ENCODE data around the gene CYB561D1. TPM values are rescaled to one million over a fixed set of nuclear protein-coding genes. Genes with fewer than 3 reads are reported as not detected.

Gene CYB561D1
- total RNA-seq, 2 experiments from 2014 or later: 7.1 to 8.7 TPM

DNA sequence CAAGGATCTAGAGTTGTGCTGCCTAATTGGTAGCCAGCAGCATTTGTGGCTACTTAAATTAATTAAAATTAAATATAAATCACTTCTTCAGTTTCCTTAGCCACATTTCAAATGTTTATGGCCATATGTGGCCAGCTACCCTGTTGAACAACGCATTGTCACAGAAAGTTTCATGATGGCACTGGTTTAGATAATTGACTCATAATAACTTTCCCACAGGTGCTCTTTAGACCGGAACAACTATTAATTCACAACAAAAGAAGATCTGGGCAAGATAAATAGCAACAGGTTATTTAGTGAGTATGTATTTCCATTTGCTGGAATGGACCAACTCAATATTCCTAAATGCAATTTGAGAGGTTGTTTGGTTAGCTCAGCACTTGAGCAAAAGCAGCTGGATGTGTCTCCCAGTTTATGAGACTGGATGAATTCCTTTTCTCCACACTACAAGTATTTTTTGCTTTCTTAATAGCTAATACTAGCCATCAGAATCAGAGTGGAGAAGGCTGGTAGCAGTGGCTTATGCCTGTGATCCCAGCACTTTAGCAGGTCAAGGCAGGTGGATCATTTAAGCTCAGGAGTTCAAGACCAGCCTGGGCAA lies 19.3 kb downstream of the CYB561D1 start:
- ChIA-PET CTCF (interaction anchor here (0.8 to 26.9 kb wide), 4 partner anchors 14 to 413 kb away, joined by 3 to 864 read pairs (median 178); partner anchors contain the start of genes CYB561D1 and GPR61), POLR2A (no interaction called here)
- Mint-ChIP-seq H3K4me1 (peaks cover 29% of the 10 kb centered on the region), H3K9me3 (ENCODE audit: low read depth) (no peaks in the 10 kb centered on the region), H3K36me3 (ENCODE audit: low read depth) (peaks cover 5% of the 10 kb centered on the region), H3K27ac (no peak overlapping the region), H3K4me3 (no peak overlapping the region), H3K27me3 (no peaks in the 10 kb centered on the region)
- no peak for ATAC-seq
- no peak for DNase-seq
- intact Hi-C loops (cut with DNase I, micrococcal nuclease): no loop called here

DNA sequence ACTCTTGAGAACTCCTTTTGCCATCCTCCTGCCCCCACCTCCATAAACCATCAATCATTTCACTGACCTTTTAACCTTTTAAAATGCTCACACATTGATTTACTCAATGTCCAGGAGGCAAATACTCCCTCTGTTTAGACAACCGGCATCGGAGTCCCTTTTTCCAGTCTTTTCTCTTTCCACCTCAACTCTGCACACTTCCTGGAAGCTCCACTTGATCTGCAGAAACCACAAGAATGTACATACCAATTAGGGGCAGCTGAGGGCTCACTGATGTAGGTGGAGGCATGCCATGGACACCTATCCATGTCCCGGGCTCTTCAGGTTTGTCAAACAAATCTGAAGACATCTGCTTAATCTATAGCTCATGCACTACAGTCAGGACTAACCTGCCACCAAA lies 21.0 kb downstream of the CYB561D1 start:
- POLR2A ChIA-PET: no interaction called here
- H3K9me3 Mint-ChIP-seq (ENCODE audit: low read depth): no peaks in the 10 kb centered on the region
- CTCF ChIA-PET: interaction anchor here (0.5 to 21.0 kb wide), 7 partner anchors 10 to 71 kb away, joined by 3 to 354 read pairs (median 5); partner anchors contain the start of genes ATXN7L2 and CYB561D1
- H3K27ac Mint-ChIP-seq: no peak overlapping the region
- H3K4me1 Mint-ChIP-seq: peaks cover 17% of the 10 kb centered on the region
- DNase-seq: no peak
- no peaks in the 10 kb centered on the region for H3K27me3 Mint-ChIP-seq
- no peak for ATAC-seq
- no peaks in the 10 kb centered on the region for H3K36me3 Mint-ChIP-seq (ENCODE audit: low read depth)
- H3K4me3 Mint-ChIP-seq: no peak overlapping the region
- intact Hi-C loops (cut with DNase I, micrococcal nuclease): no loop called here

DNA sequence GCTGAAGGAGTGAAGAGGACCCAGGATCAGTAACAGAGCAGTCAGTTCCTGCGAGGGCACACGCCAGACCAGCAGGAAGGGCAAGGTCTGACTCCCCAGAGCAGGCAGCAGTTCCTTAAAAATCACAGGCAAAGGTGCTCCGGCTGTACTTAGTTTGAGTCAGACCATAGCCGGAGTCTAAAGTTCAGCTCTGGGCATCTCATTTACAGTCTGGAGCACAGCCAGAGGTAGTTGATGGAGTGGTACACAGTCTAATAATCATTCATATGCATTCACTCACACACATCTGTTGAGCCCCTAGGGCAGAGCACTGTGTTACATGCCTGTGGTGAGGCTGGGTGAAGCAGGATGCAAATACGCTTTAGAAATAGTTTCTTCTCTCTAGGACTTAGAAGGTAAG lies 23.0 kb downstream of the CYB561D1 start:
- Mint-ChIP-seq H3K27ac (no peak overlapping the region), H3K36me3 (ENCODE audit: low read depth) (no peaks in the 10 kb centered on the region), H3K27me3 (no peaks in the 10 kb centered on the region), H3K4me3 (no peak overlapping the region), H3K4me1 (no peaks in the 10 kb centered on the region), H3K9me3 (ENCODE audit: low read depth) (no peaks in the 10 kb centered on the region)
- intact Hi-C loops (cut with DNase I, micrococcal nuclease): no loop called here
- POLR2A ChIA-PET: interaction anchor here (0.6 kb wide), 2 partner anchors 14 to 243 kb away, joined by 3 read pairs; no protein-coding TSS in a partner anchor
- DNase-seq (no peak), ATAC-seq (no peak)
- CTCF ChIA-PET: interaction anchor here (1.0 to 21.0 kb wide), 3 partner anchors 9 to 18 kb away, joined by 3 to 354 read pairs (median 29); partner anchors contain the start of gene CYB561D1

DNA sequence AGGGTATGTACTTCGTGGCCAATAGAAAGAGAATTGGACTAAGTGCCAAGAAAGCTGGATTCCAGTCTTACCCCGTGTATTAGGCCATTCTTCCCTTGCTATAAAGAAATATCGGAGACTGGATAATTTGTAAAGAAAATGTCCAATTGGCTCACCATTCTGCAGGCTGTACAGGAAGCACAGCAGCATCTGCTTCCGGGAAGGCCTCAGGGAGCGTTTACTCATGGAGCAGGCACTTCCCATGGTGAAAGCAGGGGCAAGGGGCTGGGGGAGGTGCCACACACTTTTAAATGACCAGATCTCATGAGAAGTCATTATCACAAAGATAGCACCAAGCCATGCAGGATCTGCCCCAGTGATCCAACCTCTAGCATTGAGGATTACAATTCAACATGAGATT lies 23.4 kb downstream of the CYB561D1 start:
- no peak overlapping the region for H3K27ac Mint-ChIP-seq
- ChIA-PET CTCF (interaction anchor here (0.8 to 21.0 kb wide), 3 partner anchors 13 to 18 kb away, joined by 3 to 354 read pairs (median 24); partner anchors contain the start of gene CYB561D1), POLR2A (no interaction called here)
- H3K4me3 Mint-ChIP-seq: no peak overlapping the region
- H3K27me3 Mint-ChIP-seq: no peaks in the 10 kb centered on the region
- intact Hi-C loops (cut with DNase I, micrococcal nuclease): no loop called here
- DNase-seq (no peak), ATAC-seq (no peak)
- H3K4me1 Mint-ChIP-seq: no peaks in the 10 kb centered on the region
- H3K9me3 Mint-ChIP-seq (ENCODE audit: low read depth): no peaks in the 10 kb centered on the region
- no peaks in the 10 kb centered on the region for H3K36me3 Mint-ChIP-seq (ENCODE audit: low read depth)

DNA sequence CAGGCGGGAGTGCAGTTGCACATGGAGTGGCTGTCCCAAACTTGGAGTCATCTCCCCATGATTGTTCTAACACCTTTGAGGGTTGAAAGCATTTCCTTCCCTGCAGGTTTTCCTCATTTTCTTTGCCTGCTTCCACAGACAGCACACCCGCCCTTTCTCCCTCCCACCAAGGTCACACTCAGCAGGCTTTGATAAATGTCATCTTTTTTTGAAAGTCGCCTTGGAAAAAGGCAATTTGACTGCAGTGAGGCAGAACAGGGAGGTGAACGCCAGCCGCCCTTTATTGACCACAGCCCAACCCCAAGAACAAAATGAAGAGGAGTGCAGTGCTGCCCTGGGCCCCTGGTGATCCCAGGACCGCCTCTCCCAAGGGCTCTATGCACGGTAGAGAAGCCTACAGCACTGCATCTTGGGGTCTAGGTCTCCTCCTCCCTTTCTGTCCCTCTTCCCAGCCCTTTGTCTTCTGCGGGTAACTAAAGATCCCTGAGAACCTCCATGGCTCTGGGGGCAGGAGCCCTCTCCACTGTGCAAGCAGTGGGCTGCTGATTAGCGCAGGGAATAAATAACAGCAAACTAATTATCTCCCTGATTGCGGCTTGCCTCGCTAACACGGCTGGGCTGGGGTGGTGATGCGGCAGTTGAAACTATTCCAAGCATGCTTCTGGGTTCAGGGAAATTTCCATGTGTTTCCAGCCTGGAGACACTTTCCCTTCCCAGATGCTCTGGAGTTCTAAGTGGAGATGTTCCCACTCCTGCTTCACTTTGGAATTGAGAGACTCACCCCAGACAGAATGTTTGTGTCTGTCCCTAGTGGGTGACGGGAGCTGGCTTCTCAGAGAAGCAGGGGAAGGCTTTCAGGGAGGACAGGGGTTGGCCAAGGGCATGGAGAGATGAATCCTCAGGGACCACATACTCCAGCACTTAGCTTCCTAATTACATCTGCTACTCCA lies 27.4 kb downstream of the CYB561D1 start:
- no peaks in the 10 kb centered on the region for H3K27me3 Mint-ChIP-seq
- ChIA-PET POLR2A (no interaction called here), CTCF (interaction anchor here (0.5 to 21.9 kb wide), 6 partner anchors 9 to 61 kb away, joined by 3 to 864 read pairs (median 6); partner anchors contain the start of genes AMIGO1 and CYB561D1)
- ATAC-seq (no peak), DNase-seq (no peak)
- H3K36me3 Mint-ChIP-seq (ENCODE audit: low read depth): no peaks in the 10 kb centered on the region
- no peaks in the 10 kb centered on the region for H3K9me3 Mint-ChIP-seq (ENCODE audit: low read depth)
- H3K4me1 Mint-ChIP-seq: no peaks in the 10 kb centered on the region
- intact Hi-C loops (cut with DNase I, micrococcal nuclease): no loop called here
- no peak overlapping the region for H3K27ac Mint-ChIP-seq
- no peak overlapping the region for H3K4me3 Mint-ChIP-seq

DNA sequence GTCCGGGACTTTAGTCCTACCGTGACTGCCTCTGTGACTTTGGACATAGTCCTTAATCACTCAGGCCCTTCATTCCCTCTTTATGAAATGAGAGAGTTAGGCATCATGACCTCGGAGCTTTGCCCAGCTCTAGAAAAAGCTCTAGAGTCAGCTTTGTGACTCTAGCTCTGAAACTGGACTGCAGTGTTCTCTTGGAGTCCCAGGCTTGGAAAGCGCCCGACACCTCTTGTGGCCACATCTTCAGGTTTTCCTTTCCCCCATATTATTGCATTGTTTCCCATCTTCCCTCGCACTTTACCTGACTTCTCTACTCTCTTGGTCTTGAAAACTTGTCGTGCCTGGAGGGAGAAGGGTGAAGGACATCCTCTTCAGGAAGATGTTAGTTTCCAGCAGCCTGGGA lies 28.1 kb downstream of the CYB561D1 start:
- Mint-ChIP-seq H3K9me3 (ENCODE audit: low read depth) (no peaks in the 10 kb centered on the region), H3K4me3 (no peak overlapping the region), H3K4me1 (no peaks in the 10 kb centered on the region), H3K36me3 (ENCODE audit: low read depth) (no peaks in the 10 kb centered on the region), H3K27me3 (no peaks in the 10 kb centered on the region), H3K27ac (no peak overlapping the region)
- ChIA-PET CTCF (interaction anchor here (0.9 to 21.9 kb wide), 3 partner anchors 8 to 21 kb away, joined by 4 to 864 read pairs (median 7); partner anchors contain the start of genes AMIGO1 and CYB561D1), POLR2A (no interaction called here)
- intact Hi-C loops (cut with DNase I, micrococcal nuclease): no loop called here
- no peak for ATAC-seq
- DNase-seq: no peak

DNA sequence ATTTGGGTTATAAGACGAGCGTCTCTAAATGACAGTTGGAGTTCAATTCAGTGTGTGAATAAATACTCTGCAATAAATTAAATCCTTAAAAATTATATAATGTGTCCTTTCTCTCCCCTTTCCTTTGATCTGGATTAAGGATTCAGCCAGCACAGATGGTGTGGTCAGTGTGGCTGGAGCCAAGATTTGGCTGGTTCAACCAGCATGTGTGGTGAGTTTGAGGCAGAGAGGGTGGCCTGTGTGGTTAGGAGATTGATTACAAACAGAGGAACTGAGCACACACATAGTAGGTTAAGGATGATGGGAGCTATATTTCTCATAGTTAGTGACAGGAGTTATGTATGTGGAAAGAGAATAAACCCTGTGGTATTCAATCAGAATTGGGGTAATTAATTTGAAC lies 29.8 kb downstream of the CYB561D1 start:
- Mint-ChIP-seq H3K27me3 (no peaks in the 10 kb centered on the region), H3K36me3 (ENCODE audit: low read depth) (no peaks in the 10 kb centered on the region), H3K27ac (no peak overlapping the region), H3K9me3 (ENCODE audit: low read depth) (no peaks in the 10 kb centered on the region), H3K4me3 (no peak overlapping the region), H3K4me1 (no peaks in the 10 kb centered on the region)
- CTCF ChIA-PET: interaction anchor here (1.1 to 21.9 kb wide), 3 partner anchors 9 to 124 kb away, joined by 3 to 864 read pairs (median 12); partner anchors contain the start of genes AMIGO1 and CYB561D1
- intact Hi-C loops (cut with DNase I, micrococcal nuclease): no loop called here
- no peak for ATAC-seq
- POLR2A ChIA-PET: no interaction called here
- DNase-seq: no peak

DNA sequence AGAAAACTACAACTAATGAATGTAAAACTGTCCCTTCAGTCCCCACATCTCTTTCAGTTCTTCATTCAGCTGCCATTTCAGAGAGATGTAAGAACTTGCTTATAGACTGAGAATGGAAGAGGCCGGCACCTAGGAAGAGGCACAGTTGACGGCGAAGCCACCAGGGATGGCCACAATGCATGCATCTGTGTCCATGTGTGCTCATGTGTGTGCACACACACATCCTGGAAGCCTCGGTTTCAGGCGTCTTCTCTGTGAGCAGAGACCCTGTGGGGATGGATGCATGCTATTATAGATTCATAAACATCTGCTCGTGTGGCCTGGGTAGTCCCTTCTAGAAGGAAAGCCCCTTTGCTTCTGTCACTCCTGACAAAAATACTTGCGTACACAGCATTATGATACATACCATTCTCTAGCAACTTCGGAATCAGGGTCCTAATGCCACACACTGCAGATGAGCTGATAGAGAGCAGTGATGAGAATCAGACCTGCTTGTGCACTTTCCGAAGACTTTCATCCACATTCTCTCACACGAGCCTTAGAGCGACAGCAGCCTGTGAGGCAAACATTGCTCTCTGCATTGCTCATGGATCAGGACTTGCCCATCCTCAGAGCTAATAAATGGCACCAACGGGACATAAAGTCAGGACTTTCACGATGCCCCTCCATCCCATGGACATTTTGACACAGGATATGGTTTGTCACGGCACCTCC lies 33.4 kb downstream of the CYB561D1 start:
- DNase-seq: no peak
- Mint-ChIP-seq H3K9me3 (ENCODE audit: low read depth) (no peaks in the 10 kb centered on the region), H3K27ac (no peak overlapping the region), H3K27me3 (no peaks in the 10 kb centered on the region), H3K36me3 (ENCODE audit: low read depth) (no peaks in the 10 kb centered on the region), H3K4me3 (no peak overlapping the region), H3K4me1 (peaks cover 16% of the 10 kb centered on the region)
- ATAC-seq: no peak
- POLR2A ChIA-PET: no interaction called here
- intact Hi-C loops (cut with DNase I, micrococcal nuclease): no loop called here
- CTCF ChIA-PET: interaction anchor here (0.6 to 21.9 kb wide), 3 partner anchors 12 to 26 kb away, joined by 3 to 864 read pairs (median 4); partner anchors contain the start of genes AMIGO1 and CYB561D1

DNA sequence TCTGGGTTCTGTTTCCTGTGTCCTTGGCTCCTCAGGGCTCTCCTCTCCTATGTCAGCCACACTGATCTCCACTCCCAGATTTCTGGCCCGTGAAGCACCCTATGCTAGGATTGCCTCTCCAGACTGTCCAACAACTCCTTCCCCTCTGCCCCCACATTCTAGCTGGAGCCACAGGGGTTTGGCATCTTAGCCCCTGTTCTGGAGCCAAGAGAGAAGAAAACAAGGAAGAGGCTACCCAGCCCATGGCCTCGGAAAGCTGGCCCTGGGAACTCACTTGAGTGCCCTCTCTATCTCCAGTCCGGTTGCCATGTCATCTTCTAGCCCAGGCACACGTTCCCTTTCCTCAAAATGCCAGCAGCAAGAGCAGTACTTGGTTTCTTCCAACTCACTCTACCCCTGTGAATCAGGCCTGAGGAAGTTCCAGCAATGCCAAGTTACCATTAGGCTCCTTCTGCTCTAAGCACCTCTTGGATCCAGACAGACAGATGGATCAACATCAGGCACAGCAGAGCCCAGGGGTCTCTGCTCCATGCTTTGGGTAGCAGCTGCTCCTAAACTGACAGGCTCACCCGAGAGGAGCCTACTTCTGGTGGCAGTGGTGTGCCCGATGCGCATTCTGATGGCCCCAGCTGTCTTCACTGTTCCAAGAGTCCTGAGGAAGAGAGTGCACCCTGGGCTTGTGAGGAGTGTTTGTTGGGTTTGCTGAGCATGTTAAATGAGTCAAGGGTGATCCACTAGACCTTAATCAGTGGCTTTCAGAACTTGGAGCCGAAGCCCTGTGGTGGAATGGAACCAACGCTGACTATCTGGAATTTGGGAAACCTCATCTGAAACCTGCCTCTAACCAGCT lies 34.2 kb downstream of the CYB561D1 start:
- CTCF ChIA-PET: interaction anchor here (1.2 to 21.9 kb wide), 3 partner anchors 13 to 45 kb away, joined by 4 to 864 read pairs (median 11); partner anchors contain the start of genes AMIGO1, ATXN7L2 and CYB561D1
- Mint-ChIP-seq H3K27ac (no peak overlapping the region), H3K4me3 (no peak overlapping the region), H3K36me3 (ENCODE audit: low read depth) (no peaks in the 10 kb centered on the region), H3K9me3 (ENCODE audit: low read depth) (no peaks in the 10 kb centered on the region), H3K4me1 (peaks cover 22% of the 10 kb centered on the region), H3K27me3 (no peaks in the 10 kb centered on the region)
- DNase-seq (no peak), ATAC-seq (no peak)
- POLR2A ChIA-PET: interaction anchor here (0.5 to 1.3 kb wide), 2 partner anchors 38 to 871 kb away, joined by 3 to 4 read pairs; no protein-coding TSS in a partner anchor
- intact Hi-C loops (cut with DNase I, micrococcal nuclease): no loop called here

DNA sequence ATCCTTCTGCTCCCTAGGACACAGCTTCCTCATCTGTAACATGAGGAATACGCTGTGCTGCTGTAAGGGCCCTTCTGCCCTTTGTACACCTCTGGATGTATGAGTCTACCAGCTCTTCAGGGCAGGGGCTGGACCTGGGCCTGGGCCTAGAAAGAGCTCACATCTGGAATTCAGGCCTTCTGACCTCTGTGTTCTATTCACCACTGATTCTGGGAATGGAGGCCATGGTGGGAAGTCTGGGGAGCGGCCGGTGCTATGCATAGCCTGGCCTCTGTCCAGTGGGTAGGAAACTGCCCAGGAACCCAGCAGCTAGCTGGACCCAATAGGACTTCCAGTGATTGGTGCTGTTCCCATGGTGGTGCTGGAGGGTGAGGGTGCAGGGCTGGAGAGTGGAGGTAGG lies 34.8 kb downstream of the CYB561D1 start:
- Mint-ChIP-seq H3K27me3 (no peaks in the 10 kb centered on the region), H3K9me3 (ENCODE audit: low read depth) (no peaks in the 10 kb centered on the region), H3K4me1 (peaks cover 22% of the 10 kb centered on the region), H3K27ac (no peak overlapping the region), H3K4me3 (no peak overlapping the region), H3K36me3 (ENCODE audit: low read depth) (no peaks in the 10 kb centered on the region)
- DNase-seq (no peak), ATAC-seq (no peak)
- intact Hi-C loops (cut with DNase I, micrococcal nuclease): no loop called here
- POLR2A ChIA-PET: interaction anchor here (0.5 to 1.3 kb wide), 2 partner anchors 39 to 871 kb away, joined by 3 to 4 read pairs; no protein-coding TSS in a partner anchor
- CTCF ChIA-PET: interaction anchor here (0.7 to 21.9 kb wide), 5 partner anchors 13 to 106 kb away, joined by 3 to 864 read pairs (median 7); partner anchors contain the start of genes AMIGO1, ATXN7L2, CYB561D1 and GNAI3

Measured in activated CD4-positive, alpha-beta T cell treated with anti-CD3 and anti-CD28 coated beads for 36 hours (primary cell).